Stimulated activated naive CD8-positive, alpha-beta T cell treated with anti-CD3 and anti-CD28 coated beads, Interleukin-15, Interleukin-2, amounts not matched to agents 100 ng/mL and 50 ng/mL, for 24 hours (primary cell): ENCODE data around the gene IRX1.

Experiments used
- H3K27ac Mint-ChIP-seq: one replicate; pipeline ENCODE4 v1.8.0; 2021; ENCODE audit warnings: mild to moderate bottlenecking, mixed read lengths
- H3K27me3 Mint-ChIP-seq: one replicate; pipeline ENCODE4 v1.8.0; 2021; ENCODE audit warnings: mixed read lengths
- H3K36me3 Mint-ChIP-seq: one replicate; pipeline ENCODE4 v1.8.0; 2021; ENCODE audit warnings: low read depth, mixed read lengths
- H3K4me1 Mint-ChIP-seq: one replicate; pipeline ENCODE4 v1.8.0; 2021; ENCODE audit warnings: low read depth, mixed read lengths
- H3K4me3 Mint-ChIP-seq: one replicate; pipeline ENCODE4 v1.8.0; 2021; ENCODE audit warnings: mild to moderate bottlenecking, mixed read lengths
- H3K9me3 Mint-ChIP-seq: one replicate; pipeline ENCODE4 v1.8.0; 2021; ENCODE audit warnings: mixed read lengths

The IRX1 gene

GRCh38 chr5:3595006-3595961 is at the start of gene IRX1:
TSS of gene IRX1 (plus strand) at chr5:3595832. CDS start at chr5:3596106, 274 bp downstream.
- H3K27me3 Mint-ChIP-seq, result peaks cover 65% of the 10 kb centered on the region
- H3K36me3 Mint-ChIP-seq, result peaks cover 5% of the 10 kb centered on the region
- peaks cover 10% of the 10 kb centered on the region for H3K4me1 Mint-ChIP-seq
- H3K27ac Mint-ChIP-seq, result no peak within 1 kb of the TSS
- no peaks in the 10 kb centered on the region for H3K9me3 Mint-ChIP-seq
- no peak within 1 kb of the TSS for H3K4me3 Mint-ChIP-seq

DNA sequence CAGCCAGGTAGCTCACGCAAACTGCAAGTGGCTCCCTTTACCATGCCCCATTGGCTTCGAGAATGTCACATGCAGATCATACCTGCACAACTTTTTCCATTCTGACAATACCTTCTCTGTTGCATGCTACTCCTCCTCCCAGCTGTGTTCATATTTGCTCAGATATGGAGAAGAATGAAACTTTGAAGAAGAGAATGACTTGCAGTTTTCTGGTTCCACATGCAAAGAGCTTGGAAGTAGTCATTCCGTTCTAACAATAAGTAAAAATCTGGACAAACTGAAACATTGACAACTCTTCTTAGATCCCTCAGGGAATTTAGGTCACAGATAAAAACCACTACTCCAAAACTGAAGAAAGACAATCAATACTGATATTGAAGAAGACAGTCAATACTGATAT is 49.6 kb upstream of the IRX1 start:
- Mint-ChIP-seq H3K9me3 (peaks cover 4% of the 10 kb centered on the region), H3K27me3 (no peaks in the 10 kb centered on the region), H3K4me1 (no peaks in the 10 kb centered on the region), H3K27ac (no peak overlapping the region), H3K36me3 (no peaks in the 10 kb centered on the region), H3K4me3 (no peak overlapping the region)

DNA sequence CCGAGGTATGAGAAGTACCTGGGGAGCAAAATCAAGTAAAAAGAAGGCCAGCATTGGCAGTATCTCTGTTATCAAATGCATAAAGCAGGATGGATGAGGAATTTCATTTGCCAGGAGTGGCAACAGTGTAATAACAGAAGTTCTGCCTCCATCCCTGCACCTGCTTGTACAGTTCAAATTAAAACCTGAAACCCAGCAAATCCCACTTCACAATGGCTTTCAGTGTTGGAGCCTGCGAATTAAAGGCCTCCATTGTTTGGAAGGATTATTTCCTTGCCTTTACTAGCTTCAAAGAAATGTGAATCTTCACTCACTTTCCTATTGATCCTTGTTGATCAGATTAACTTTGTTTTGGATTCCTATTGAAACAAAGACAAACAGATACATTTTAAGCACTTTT is 31.5 kb upstream of the IRX1 start:
- H3K4me1 Mint-ChIP-seq, result no peaks in the 10 kb centered on the region

GRCh38 chr5:3564827-3565518 is 30.7 kb upstream of the IRX1 start:
- Mint-ChIP-seq H3K27me3 (no peaks in the 10 kb centered on the region), H3K36me3 (no peaks in the 10 kb centered on the region), H3K4me3 (no peak overlapping the region), H3K27ac (no peak overlapping the region), H3K4me1 (no peaks in the 10 kb centered on the region), H3K9me3 (peaks cover 23% of the 10 kb centered on the region)

More for the DNA sequence above, 31.5 kb upstream of the IRX1 start:
- Mint-ChIP-seq H3K27me3 (no peaks in the 10 kb centered on the region), H3K36me3 (no peaks in the 10 kb centered on the region), H3K9me3 (peaks cover 23% of the 10 kb centered on the region), H3K27ac (no peak overlapping the region), H3K4me3 (no peak overlapping the region)

DNA sequence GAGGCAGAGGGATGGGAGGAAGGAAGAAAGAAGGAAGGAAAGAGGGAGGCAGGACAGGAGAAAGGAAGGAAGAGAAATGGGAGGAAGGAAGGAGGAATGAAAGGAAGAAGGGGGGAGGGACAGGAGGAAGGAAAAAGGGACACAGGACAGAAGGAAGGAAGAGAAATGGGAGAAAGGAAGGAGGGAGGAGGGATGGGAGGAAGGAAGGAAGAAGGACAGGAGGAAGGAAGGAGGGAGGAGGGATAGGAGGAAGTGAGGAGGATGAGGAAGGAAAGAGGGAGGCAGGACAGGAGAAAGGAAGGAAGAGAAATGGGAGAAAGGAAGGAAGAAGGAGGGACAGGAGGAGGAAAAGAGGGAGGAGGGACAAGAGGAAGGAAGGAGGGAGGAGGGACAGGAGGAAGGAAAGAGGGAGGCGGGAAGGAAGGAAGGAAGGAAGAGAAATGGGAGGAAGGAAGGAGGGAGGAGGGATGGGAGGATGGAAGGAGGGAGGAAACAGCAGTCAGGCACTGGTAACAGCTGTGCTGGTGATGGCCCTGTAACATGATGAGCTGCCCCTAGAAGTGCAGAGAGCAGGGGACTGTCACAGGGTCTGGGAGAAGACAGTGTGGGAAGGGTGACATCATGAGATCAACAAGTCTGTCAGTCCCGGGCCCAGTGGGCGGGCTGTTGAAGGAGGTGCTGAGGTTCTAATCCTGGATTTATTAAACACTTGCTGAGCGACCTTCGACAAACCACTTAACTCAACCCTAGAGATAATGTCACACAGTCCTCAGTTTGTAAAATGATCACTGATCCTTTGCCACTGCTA is 10.7 kb upstream of the IRX1 start:
- H3K4me1 Mint-ChIP-seq, result no peaks in the 10 kb centered on the region
- peaks cover 16% of the 10 kb centered on the region for H3K9me3 Mint-ChIP-seq
- H3K27me3 Mint-ChIP-seq, result peaks cover 26% of the 10 kb centered on the region
- H3K4me3 Mint-ChIP-seq, result no peak overlapping the region
- H3K36me3 Mint-ChIP-seq, result no peaks in the 10 kb centered on the region
- no peak overlapping the region for H3K27ac Mint-ChIP-seq

DNA sequence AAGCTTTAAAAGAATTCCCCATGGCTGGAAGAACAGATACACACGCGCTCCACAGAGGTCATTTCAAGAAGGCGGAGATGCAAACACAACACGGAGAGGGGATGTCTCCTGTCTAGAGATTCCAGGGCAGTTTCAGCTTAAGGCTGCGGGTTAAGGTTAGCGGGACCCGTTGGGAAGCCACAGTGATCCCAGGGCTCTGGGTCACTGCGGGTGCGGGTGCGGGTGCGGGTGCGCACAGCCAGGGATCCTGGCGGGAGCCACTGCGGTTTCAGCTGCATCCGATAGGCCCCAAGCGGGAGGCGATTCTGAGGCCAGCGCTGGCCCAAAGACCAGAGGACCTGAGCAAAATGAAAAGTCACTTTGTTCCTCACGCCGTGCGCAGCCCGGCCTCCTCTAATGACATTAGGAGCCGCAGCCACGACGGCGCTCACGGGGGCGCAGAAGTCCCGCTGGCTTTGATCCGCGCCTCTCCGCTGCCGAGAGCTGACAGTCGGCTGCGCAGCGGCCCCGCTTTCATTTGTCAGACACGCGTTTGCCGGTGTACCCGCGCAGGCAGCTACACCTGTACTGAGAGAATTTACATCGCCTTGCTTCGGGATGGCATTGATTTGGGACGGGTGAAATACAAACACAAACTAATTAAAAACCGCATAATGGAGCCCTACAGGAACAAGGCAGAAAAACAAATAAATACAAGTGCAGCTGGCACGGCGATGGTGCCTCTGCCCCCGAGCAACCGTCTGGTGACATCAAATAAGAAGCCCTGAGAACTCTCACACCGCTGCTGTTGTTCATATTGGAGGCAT is 5.3 kb upstream of the IRX1 start:
- no peak overlapping the region for H3K27ac Mint-ChIP-seq
- peaks cover 8% of the 10 kb centered on the region for H3K4me1 Mint-ChIP-seq
- H3K27me3 Mint-ChIP-seq, result peaks cover 55% of the 10 kb centered on the region
- no peak overlapping the region for H3K4me3 Mint-ChIP-seq
- no peaks in the 10 kb centered on the region for H3K36me3 Mint-ChIP-seq
- H3K9me3 Mint-ChIP-seq, result peaks cover 3% of the 10 kb centered on the region

GRCh38 chr5:3590967-3591900 is 4.4 kb upstream of the IRX1 start:
- Mint-ChIP-seq H3K27ac (no peak overlapping the region), H3K4me3 (no peak overlapping the region), H3K27me3 (peaks cover 55% of the 10 kb centered on the region), H3K36me3 (no peaks in the 10 kb centered on the region), H3K9me3 (peaks cover 3% of the 10 kb centered on the region), H3K4me1 (peaks cover 8% of the 10 kb centered on the region)

- H3K9me3 Mint-ChIP-seq, result peaks cover 3% of the 10 kb centered on the region
- no peak overlapping the region for H3K4me3 Mint-ChIP-seq
- H3K27ac Mint-ChIP-seq, result no peak overlapping the region
- peaks cover 8% of the 10 kb centered on the region for H3K4me1 Mint-ChIP-seq
- H3K27me3 Mint-ChIP-seq, result peaks cover 62% of the 10 kb centered on the region
- no peaks in the 10 kb centered on the region for H3K36me3 Mint-ChIP-seq
Measured at GRCh38 chr5:3592298-3592697, 3.3 kb upstream of the IRX1 start.

- Mint-ChIP-seq H3K27me3 (peaks cover 68% of the 10 kb centered on the region), H3K4me3 (no peak overlapping the region), H3K27ac (no peak overlapping the region), H3K4me1 (peaks cover 8% of the 10 kb centered on the region), H3K36me3 (no peaks in the 10 kb centered on the region), H3K9me3 (peaks cover 3% of the 10 kb centered on the region)
Measured at GRCh38 chr5:3593771-3594509, 1.7 kb upstream of the IRX1 start.

- Mint-ChIP-seq H3K4me3 (no peak overlapping the region), H3K36me3 (peaks cover 5% of the 10 kb centered on the region), H3K9me3 (peaks cover 3% of the 10 kb centered on the region), H3K4me1 (peaks cover 10% of the 10 kb centered on the region), H3K27me3 (peaks cover 68% of the 10 kb centered on the region), H3K27ac (no peak overlapping the region)
Measured at GRCh38 chr5:3594510-3595005, 1.1 kb upstream of the IRX1 start.

DNA sequence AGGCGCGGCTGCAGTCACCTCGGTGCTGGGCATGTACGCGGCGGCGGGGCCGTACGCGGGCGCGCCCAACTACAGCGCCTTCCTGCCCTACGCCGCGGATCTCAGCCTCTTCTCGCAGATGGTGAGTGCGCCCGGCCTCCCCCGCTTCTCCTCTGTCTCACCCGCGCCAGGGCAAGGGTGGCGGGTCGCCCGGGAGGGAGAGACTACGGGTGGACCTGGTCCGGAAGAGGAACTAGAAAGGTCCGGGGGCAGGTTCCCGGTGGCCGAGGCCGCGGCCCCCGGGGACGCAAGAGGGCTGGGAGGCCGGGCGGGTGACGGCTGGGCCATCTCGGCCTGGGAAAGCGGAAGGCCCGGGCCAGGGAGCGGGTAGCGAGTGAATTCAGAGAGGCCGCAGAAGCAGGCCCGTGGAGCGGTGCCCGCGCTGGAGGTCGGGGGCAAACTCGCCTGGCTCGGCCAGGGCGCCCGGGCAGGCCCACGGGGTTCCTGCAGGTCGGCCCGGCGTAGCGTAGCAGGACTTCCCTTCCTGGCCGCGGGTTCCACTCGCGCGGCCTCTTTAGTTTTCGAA is 711 bp downstream of the IRX1 start:
- Mint-ChIP-seq H3K27ac (no peak overlapping the region), H3K27me3 (peaks cover 67% of the 10 kb centered on the region), H3K4me3 (no peak overlapping the region), H3K9me3 (no peaks in the 10 kb centered on the region), H3K4me1 (peaks cover 11% of the 10 kb centered on the region), H3K36me3 (peaks cover 5% of the 10 kb centered on the region)

DNA sequence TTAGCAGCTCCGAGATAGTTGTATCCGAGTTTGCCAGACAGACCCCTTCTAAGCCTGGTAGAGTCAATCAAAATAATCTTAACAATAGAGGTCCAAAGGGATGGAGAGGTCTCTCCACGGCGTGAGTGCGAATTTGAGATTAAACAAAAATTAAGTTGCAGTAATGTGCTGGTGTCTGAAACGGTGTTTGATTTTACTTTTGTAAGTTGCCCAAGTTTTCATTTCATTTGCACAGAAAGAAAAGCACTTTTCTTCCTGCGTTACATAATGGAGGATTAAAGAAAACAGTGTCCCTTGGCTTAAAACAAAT is 1.2 kb downstream of the IRX1 start:
- H3K27me3 Mint-ChIP-seq, result peaks cover 69% of the 10 kb centered on the region
- H3K27ac Mint-ChIP-seq, result no peak overlapping the region
- no peaks in the 10 kb centered on the region for H3K9me3 Mint-ChIP-seq
- H3K4me1 Mint-ChIP-seq, result peaks cover 16% of the 10 kb centered on the region
- H3K36me3 Mint-ChIP-seq, result peaks cover 8% of the 10 kb centered on the region
- peak overlapping the region; percentile 20 for H3K4me3 Mint-ChIP-seq
